ENCODE measurements around the gene PRKAR1B. TPM values are rescaled to one million over a fixed set of nuclear protein-coding genes. Genes with fewer than 3 reads are reported as not detected.
"Not testable (repeated sequence)": the region's sequence is repeated elsewhere in the genome, so short reads cannot be mapped to it uniquely, and the experiment has no call there.

PRKAR1B gene
- total and polyA plus RNA-seq, 7 experiments from 2014 or later: 16.1 to 51.4 (median 28.7) TPM

GRCh38 chr7:555551-556160, 171.4 kb downstream of the PRKAR1B start:
- no peaks in the 10 kb centered on the region for H3K4me1 ChIP-seq (ENCODE audit: control insufficient read depth in 2 of 2, insufficient read depth in 2 of 2, low read length in 2 of 2)
- no peaks in the 10 kb centered on the region for H3K27me3 ChIP-seq (ENCODE audit: control insufficient read depth in 2 of 2, insufficient read depth in 2 of 2, low read length in 2 of 2)
- ATAC-seq (no peak), DNase-seq (no peak)
- Mint-ChIP-seq H3K4me1 (no peaks in the 10 kb centered on the region), H3K4me3 (no peak overlapping the region), H3K36me3 (peaks cover 0 to 6% (median 0%) of the 10 kb centered on the region in 5 donors), H3K9me3 (no peaks in the 10 kb centered on the region), H3K27me3 (no peaks in the 10 kb centered on the region), H3K27ac (peak overlapping the region in 1 of 9 donors; percentile 41)
- ChIA-PET POLR2A (no interaction called here), CTCF (interaction anchor here (0.6 kb wide), 1 partner anchor 221 kb away, joined by 3 read pairs; no protein-coding TSS in a partner anchor)
- H3K27ac ChIP-seq (ENCODE audit: low read depth, low read length): no peak overlapping the region
- intact Hi-C loops (cut with micrococcal nuclease): no loop called here
- no peaks in the 10 kb centered on the region for H3K9me3 ChIP-seq (ENCODE audit: control insufficient read depth in 2 of 3, low read length in 3 of 3)
- no peak overlapping the region for H3K4me3 ChIP-seq (ENCODE audit: low read length)
- H3K36me3 ChIP-seq (ENCODE audit: control insufficient read depth in 2 of 3, insufficient read depth in 3 of 3, low read length in 3 of 3): peaks cover 0 to 5% (median 0%) of the 10 kb centered on the region in 3 experiments

- Mint-ChIP-seq H3K27ac (no peak overlapping the region), H3K27me3 (no peaks in the 10 kb centered on the region), H3K4me1 (no peaks in the 10 kb centered on the region), H3K36me3 (peaks cover 0 to 11% (median 4%) of the 10 kb centered on the region in 5 donors), H3K9me3 (no peaks in the 10 kb centered on the region), H3K4me3 (no peak overlapping the region)
- no peak for DNase-seq
- CTCF ChIA-PET: no interaction called here
- ATAC-seq: no peak
- Histone ChIP-seq H3K27me3 (ENCODE audit: control insufficient read depth in 2 of 2, insufficient read depth in 2 of 2, low read length in 2 of 2) (no peaks in the 10 kb centered on the region), H3K36me3 (ENCODE audit: control insufficient read depth in 2 of 3, insufficient read depth in 3 of 3, low read length in 3 of 3) (peaks cover 0 to 21% (median 0%) of the 10 kb centered on the region in 3 experiments), H3K9me3 (ENCODE audit: control insufficient read depth in 2 of 3, low read length in 3 of 3) (no peaks in the 10 kb centered on the region), H3K4me3 (ENCODE audit: low read length) (no peak overlapping the region), H3K4me1 (ENCODE audit: control insufficient read depth in 2 of 2, insufficient read depth in 2 of 2, low read length in 2 of 2) (no peaks in the 10 kb centered on the region), H3K27ac (ENCODE audit: low read depth, low read length) (no peak overlapping the region)
- POLR2A ChIA-PET: no interaction called here
- intact Hi-C loops (cut with micrococcal nuclease): no loop called here
These were observed 173.4 kb downstream of the PRKAR1B start for GRCh38 chr7:553636-554111.

GRCh38 chr7:552868-553635, 174.0 kb downstream of the PRKAR1B start:
- no peaks in the 10 kb centered on the region for H3K9me3 Mint-ChIP-seq
- peaks cover 0 to 17% (median 5%) of the 10 kb centered on the region in 5 donors for H3K36me3 Mint-ChIP-seq
- ChIA-PET CTCF (interaction anchor here (0.6 kb wide), 1 partner anchor 957 kb away, joined by 3 read pairs; no protein-coding TSS in a partner anchor), POLR2A (no interaction called here)
- Histone ChIP-seq H3K4me1 (ENCODE audit: control insufficient read depth in 2 of 2, insufficient read depth in 2 of 2, low read length in 2 of 2) (no peaks in the 10 kb centered on the region), H3K9me3 (ENCODE audit: control insufficient read depth in 2 of 3, low read length in 3 of 3) (no peaks in the 10 kb centered on the region), H3K27me3 (ENCODE audit: control insufficient read depth in 2 of 2, insufficient read depth in 2 of 2, low read length in 2 of 2) (no peaks in the 10 kb centered on the region), H3K27ac (ENCODE audit: low read depth, low read length) (no peak overlapping the region), H3K4me3 (ENCODE audit: low read length) (no peak overlapping the region), H3K36me3 (ENCODE audit: control insufficient read depth in 2 of 3, insufficient read depth in 3 of 3, low read length in 3 of 3) (peaks cover 0 to 21% (median 0%) of the 10 kb centered on the region in 3 experiments)
- DNase-seq (no peak), ATAC-seq (no peak)
- no peak overlapping the region for H3K27ac Mint-ChIP-seq
- H3K4me3 Mint-ChIP-seq: no peak overlapping the region
- H3K27me3 Mint-ChIP-seq: no peaks in the 10 kb centered on the region
- intact Hi-C loops (cut with micrococcal nuclease): no loop called here
- H3K4me1 Mint-ChIP-seq: no peaks in the 10 kb centered on the region

- H3K9me3 ChIP-seq (ENCODE audit: control insufficient read depth in 2 of 3, low read length in 3 of 3); ATAC-seq; H3K4me3 Mint-ChIP-seq; H3K4me1 Mint-ChIP-seq; intact Hi-C loops (cut with micrococcal nuclease); POLR2A ChIA-PET; H3K4me3 ChIP-seq (ENCODE audit: low read length); H3K27me3 Mint-ChIP-seq; H3K4me1 ChIP-seq (ENCODE audit: control insufficient read depth in 2 of 2, insufficient read depth in 2 of 2, low read length in 2 of 2); H3K27me3 ChIP-seq (ENCODE audit: control insufficient read depth in 2 of 2, insufficient read depth in 2 of 2, low read length in 2 of 2); H3K27ac Mint-ChIP-seq; DNase-seq; H3K9me3 Mint-ChIP-seq; H3K27ac ChIP-seq (ENCODE audit: low read depth, low read length): not testable (repeated sequence)
- peaks cover 0 to 18% (median 5%) of the 10 kb centered on the region in 5 donors for H3K36me3 Mint-ChIP-seq
- CTCF ChIA-PET: interaction anchor here (0.6 kb wide), 1 partner anchor 958 kb away, joined by 3 read pairs; no protein-coding TSS in a partner anchor
- H3K36me3 ChIP-seq (ENCODE audit: control insufficient read depth in 2 of 3, insufficient read depth in 3 of 3, low read length in 3 of 3): peaks cover 0 to 21% (median 0%) of the 10 kb centered on the region in 3 experiments
These were observed 174.8 kb downstream of the PRKAR1B start for GRCh38 chr7:552151-552867.

GRCh38 chr7:551615-551970, 175.5 kb downstream of the PRKAR1B start:
- H3K9me3 Mint-ChIP-seq; H3K4me1 ChIP-seq (ENCODE audit: control insufficient read depth in 2 of 2, insufficient read depth in 2 of 2, low read length in 2 of 2); H3K27ac ChIP-seq (ENCODE audit: low read depth, low read length); ATAC-seq; POLR2A ChIA-PET; H3K4me3 ChIP-seq (ENCODE audit: low read length); H3K27me3 Mint-ChIP-seq; CTCF ChIA-PET; H3K4me1 Mint-ChIP-seq; H3K27ac Mint-ChIP-seq; H3K4me3 Mint-ChIP-seq; H3K27me3 ChIP-seq (ENCODE audit: control insufficient read depth in 2 of 2, insufficient read depth in 2 of 2, low read length in 2 of 2); DNase-seq; H3K9me3 ChIP-seq (ENCODE audit: control insufficient read depth in 2 of 3, low read length in 3 of 3); intact Hi-C loops (cut with micrococcal nuclease): not testable (repeated sequence)
- peaks cover 0 to 16% (median 5%) of the 10 kb centered on the region in 5 donors for H3K36me3 Mint-ChIP-seq
- H3K36me3 ChIP-seq (ENCODE audit: control insufficient read depth in 2 of 3, insufficient read depth in 3 of 3, low read length in 3 of 3): peaks cover 0 to 21% (median 0%) of the 10 kb centered on the region in 3 experiments

GRCh38 chr7:550881-551614, 176.0 kb downstream of the PRKAR1B start:
- POLR2A ChIA-PET: no interaction called here
- DNase-seq: no peak

More at GRCh38 chr7:550881-551614, 176.0 kb downstream of the PRKAR1B start:
- no peak overlapping the region for H3K27ac Mint-ChIP-seq
- H3K27ac ChIP-seq (ENCODE audit: low read depth, low read length): no peak overlapping the region
- no peaks in the 10 kb centered on the region for H3K27me3 Mint-ChIP-seq
- no peaks in the 10 kb centered on the region for H3K27me3 ChIP-seq (ENCODE audit: control insufficient read depth in 2 of 2, insufficient read depth in 2 of 2, low read length in 2 of 2)
- H3K4me3 Mint-ChIP-seq: no peak overlapping the region
- no peaks in the 10 kb centered on the region for H3K4me1 Mint-ChIP-seq
- peaks cover 0 to 2% (median 0%) of the 10 kb centered on the region in 11 donors for H3K9me3 Mint-ChIP-seq
- no peaks in the 10 kb centered on the region for H3K4me1 ChIP-seq (ENCODE audit: control insufficient read depth in 2 of 2, insufficient read depth in 2 of 2, low read length in 2 of 2)
- peaks cover 0 to 21% (median 0%) of the 10 kb centered on the region in 3 experiments for H3K36me3 ChIP-seq (ENCODE audit: control insufficient read depth in 2 of 3, insufficient read depth in 3 of 3, low read length in 3 of 3)
- peaks cover 0 to 16% (median 5%) of the 10 kb centered on the region in 5 donors for H3K36me3 Mint-ChIP-seq
- no peak overlapping the region for H3K4me3 ChIP-seq (ENCODE audit: low read length)
- no peaks in the 10 kb centered on the region for H3K9me3 ChIP-seq (ENCODE audit: control insufficient read depth in 2 of 3, low read length in 3 of 3)
- ATAC-seq: no peak
- intact Hi-C loops (cut with micrococcal nuclease): no loop called here
- CTCF ChIA-PET: interaction anchor here (0.7 kb wide), 1 partner anchor 186 kb away, joined by 4 read pairs; no protein-coding TSS in a partner anchor

All from naive thymus-derived CD4-positive, alpha-beta T cell (primary cell).